DND-41 (cell line): ENCODE data around the gene PGAM2.
A peak's percentile ranks its signal among the peaks of the same experiment; 100 is the strongest.

Source experiments
- ATAC-seq: fragments of 200-7000 bp; cut with Tn5 transposase; 3 replicates; pipeline ENCODE4 v1.9.1; 2021; ENCODE audit warnings: low read depth; ENCODE audit not compliant: insufficient read depth
- DNase-seq: peaks from one replicate; pipeline ENCODE4 v3.0.0-alpha.2; 2020
- H2AFZ ChIP-seq: 2 replicates; pipeline ENCODE4 v1.6.0; 2012; ENCODE audit warnings: low read depth, low read length
- H3K27ac ChIP-seq: 2 replicates; pipeline ENCODE4 v1.5.1; 2012; ENCODE audit warnings: low read length, inconsistent platforms
- H3K27me3 ChIP-seq: fragments of 200-600 bp; sonication (generic); 2 replicates; pipeline ENCODE4 v1.6.0; 2012; ENCODE audit warnings: low read length, mild to moderate bottlenecking, inconsistent platforms; ENCODE audit not compliant: insufficient read depth, poor library complexity
- H3K36me3 ChIP-seq: 2 replicates; pipeline ENCODE4 v1.5.1; 2012; ENCODE audit warnings: low read length, inconsistent platforms; ENCODE audit not compliant: insufficient read depth
- H3K4me1 ChIP-seq: 2 replicates; pipeline ENCODE4 v1.5.1; 2012; ENCODE audit warnings: mild to moderate bottlenecking, low read length; ENCODE audit not compliant: insufficient read depth
- H3K4me2 ChIP-seq: 2 replicates; pipeline ENCODE4 v1.6.0; 2012; ENCODE audit warnings: mild to moderate bottlenecking, moderate library complexity, low read length, inconsistent platforms; ENCODE audit not compliant: insufficient read depth
- H3K4me3 ChIP-seq, 2 experiments: fragments of 200-600 bp in 1 of 2; shearing (Covaris generic) in 1 of 2; 2 replicates each; pipeline ENCODE4 v1.5.1; 2012 to 2016; ENCODE audit warnings: inconsistent platforms in 2 of 2, low read length in 2 of 2, mild to moderate bottlenecking in 2 of 2, low read depth in 1 of 2, moderate library complexity in 1 of 2
- H3K79me2 ChIP-seq: 2 replicates; pipeline ENCODE4 v1.6.0; 2012; ENCODE audit warnings: low read length, inconsistent platforms; ENCODE audit not compliant: insufficient read depth
- H3K9ac ChIP-seq: 2 replicates; pipeline ENCODE4 v1.6.0; 2012; ENCODE audit warnings: low read depth, mild to moderate bottlenecking, inconsistent platforms, low read length, moderate library complexity
- H3K9me3 ChIP-seq: 2 replicates; pipeline ENCODE4 v1.5.1; 2012; ENCODE audit warnings: low read length, moderate library complexity, mild to moderate bottlenecking, inconsistent platforms; ENCODE audit not compliant: insufficient read depth, severe bottlenecking
- H4K20me1 ChIP-seq: 2 replicates; pipeline ENCODE4 v1.6.0; 2012; ENCODE audit warnings: low read length; ENCODE audit not compliant: insufficient read depth
- CTCF ChIP-seq: IDR thresholded peaks from 2 replicates; pipeline ENCODE4 v1.5.1; 2012; ENCODE audit warnings: borderline replicate concordance, low read length, moderate library complexity, mild to moderate bottlenecking; ENCODE audit not compliant: poor library complexity, severe bottlenecking; ENCODE audit errors: extremely low read depth
- EZH2 ChIP-seq: IDR thresholded peaks from 3 replicates; pipeline ENCODE4 v1.6.1; 2012; ENCODE audit warnings: borderline replicate concordance, low read depth, mild to moderate bottlenecking, moderate library complexity, low read length, inconsistent platforms; ENCODE audit not compliant: severe bottlenecking

PGAM2 gene

GRCh38 chr7:44107961-44108767 is 42.8 kb upstream of the PGAM2 start:
- Histone ChIP-seq H4K20me1 (peaks cover 87% of the 10 kb centered on the region), H3K27ac (peak overlapping the region; percentile 39; the same call in 1 of the 2 replicates), H3K79me2 (peaks cover 94% of the 10 kb centered on the region), H2AFZ (no peak overlapping the region), H3K9ac (0 out of 2 replicates have a peak overlapping the region, but pooled peaks have one; percentile 8), H3K4me3 (peak overlapping the region in 1 of 2 experiments; percentile 68; a peak in 2 of 4 replicates), H3K36me3 (peaks cover 89% of the 10 kb centered on the region), H3K9me3 (no peaks in the 10 kb centered on the region), H3K4me2 (peak overlapping the region; percentile 98), H3K27me3 (no peaks in the 10 kb centered on the region), H3K4me1 (peaks cover 68% of the 10 kb centered on the region)
- ATAC-seq (no peak), DNase-seq (no peak)
- TF ChIP-seq CTCF = no peak
- no peak for TF ChIP-seq EZH2

DNA sequence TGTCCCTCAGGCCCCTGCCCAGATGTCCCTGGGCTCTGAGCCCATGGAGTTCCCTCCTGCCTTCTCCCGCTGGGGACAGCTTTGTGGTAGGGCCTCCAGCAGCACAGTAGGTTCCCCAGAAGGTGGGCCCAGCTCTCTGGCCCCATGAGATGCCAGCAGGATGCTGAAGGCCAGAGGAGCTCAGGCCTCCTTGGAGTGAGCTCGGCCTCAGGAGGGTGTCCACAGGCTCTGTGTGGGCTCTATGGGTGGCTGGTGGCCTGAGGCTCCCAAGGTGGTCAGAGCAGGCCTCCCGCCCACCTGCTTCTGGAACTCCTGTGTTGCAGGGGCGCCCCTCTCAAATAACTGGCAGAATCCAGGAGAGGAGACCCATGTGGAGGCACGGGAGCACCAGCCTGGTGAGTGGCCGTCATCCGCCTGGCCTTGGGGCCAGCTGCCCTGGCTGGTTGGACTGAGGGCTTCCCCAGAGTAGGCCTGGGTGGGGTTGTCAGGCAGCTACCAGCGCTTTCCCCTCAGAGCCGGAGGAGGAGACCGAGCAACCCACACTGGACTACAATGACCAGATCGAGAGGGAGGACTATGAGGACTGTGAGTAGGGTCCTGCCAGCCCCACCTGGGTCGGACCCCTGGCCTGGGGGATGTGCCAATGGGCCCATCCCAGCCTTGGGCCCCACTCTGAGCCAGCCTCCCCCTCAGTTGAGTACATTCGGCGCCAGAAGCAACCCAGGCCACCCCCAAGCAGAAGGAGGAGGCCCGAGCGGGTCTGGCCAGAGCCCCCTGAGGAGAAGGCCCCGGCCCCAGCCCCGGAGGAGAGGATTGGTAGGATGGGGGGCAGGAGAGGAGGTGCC is 42.0 kb upstream of the PGAM2 start:
- Histone ChIP-seq H3K9me3 (no peaks in the 10 kb centered on the region), H3K9ac (peak overlapping the region; percentile 94), H3K4me3 (peak overlapping the region in 1 of 2 experiments; percentile 68; a peak in 3 of 4 replicates), H3K4me2 (peak overlapping the region; percentile 98), H3K4me1 (peaks cover 76% of the 10 kb centered on the region), H4K20me1 (peaks cover 79% of the 10 kb centered on the region), H3K36me3 (peaks cover 80% of the 10 kb centered on the region), H3K79me2 (peaks cover 89% of the 10 kb centered on the region), H3K27ac (peak overlapping the region; percentile 86), H3K27me3 (no peaks in the 10 kb centered on the region), H2AFZ (no peak overlapping the region)
- DNase-seq (no peak), ATAC-seq (no peak)
- TF ChIP-seq EZH2 = no peak
- TF ChIP-seq CTCF = no peak

- no peaks in the 10 kb centered on the region for H3K27me3 ChIP-seq
- H3K36me3 ChIP-seq = peaks cover 72% of the 10 kb centered on the region
- peak overlapping the region; percentile 68 to 92; a peak in 3 of 4 replicates for H3K4me3 ChIP-seq
- peaks cover 71% of the 10 kb centered on the region for H4K20me1 ChIP-seq
- H3K79me2 ChIP-seq = peaks cover 85% of the 10 kb centered on the region
- DNase-seq = no peak
- peak overlapping the region; percentile 86 for H3K27ac ChIP-seq
- ATAC-seq = no peak
- H3K9ac ChIP-seq = peak overlapping the region; percentile 94
- H3K4me2 ChIP-seq = peak overlapping the region; percentile 98
- no peaks in the 10 kb centered on the region for H3K9me3 ChIP-seq
- TF ChIP-seq EZH2 (no peak), CTCF (no peak)
- no peak overlapping the region for H2AFZ ChIP-seq
- H3K4me1 ChIP-seq = peaks cover 85% of the 10 kb centered on the region
Observed at GRCh38 chr7:44106311-44107065, 41.1 kb upstream of the PGAM2 start.
